ENCODE data around the gene TOMM40L.
A peak's percentile ranks its signal among the peaks of the same experiment; 100 is the strongest.
"Not testable (repeated sequence)": the region's sequence is repeated elsewhere in the genome, so short reads cannot be mapped to it uniquely, and the experiment has no call there.

TOMM40L gene

GRCh38 chr1:161222175-161223019 is 3.5 kb upstream of the TOMM40L start:
- no peak for DNase-seq

GRCh38 chr1:161223805-161224694 is 1.8 kb upstream of the TOMM40L start:
- DNase-seq = no peak

GRCh38 chr1:161224695-161225087 is 1.2 kb upstream of the TOMM40L start:
- not testable (repeated sequence) for DNase-seq

- no peak for DNase-seq
Measured at GRCh38 chr1:161225178-161225533, 704 bp upstream of the TOMM40L start.

- peak in 1 of 2 experiments; percentile 63 for DNase-seq
Measured at GRCh38 chr1:161226320-161226711, 456 bp downstream of the TOMM40L start.

GRCh38 chr1:161226759-161227158 is 899 bp downstream of the TOMM40L start:
- DNase-seq = peak; percentile 58 to 64

GRCh38 chr1:161227196-161227871 is 1.5 kb downstream of the TOMM40L start:
- peak; percentile 85 to 96 for DNase-seq

- DNase-seq = no peak
Measured at GRCh38 chr1:161228032-161228431, 2.2 kb downstream of the TOMM40L start.

- no peak for DNase-seq
Measured at GRCh38 chr1:161229896-161230295, 4.0 kb downstream of the TOMM40L start.

GRCh38 chr1:161230762-161231161 is 4.9 kb downstream of the TOMM40L start:
- no peak for DNase-seq

- no peak for DNase-seq
Measured at GRCh38 chr1:161233102-161233501, 7.2 kb downstream of the TOMM40L start.

GRCh38 chr1:161235957-161236775 is 10.3 kb downstream of the TOMM40L start:
- DNase-seq = no peak

- no peak for DNase-seq
Measured at GRCh38 chr1:161238039-161238473, 12.2 kb downstream of the TOMM40L start, which contains the start of gene NR1I3. Gene NR1I3, minus strand, starts transcription at chr1:161238203. Its CDS starts 1,638 bp downstream, at chr1:161236565.

GRCh38 chr1:161241682-161242081 is 15.8 kb downstream of the TOMM40L start:
- DNase-seq = no peak

- no peak for DNase-seq
Measured at GRCh38 chr1:161242313-161242712, 16.5 kb downstream of the TOMM40L start.

GRCh38 chr1:161244888-161245287 is 19.0 kb downstream of the TOMM40L start:
- DNase-seq = no peak

- not testable (repeated sequence) for DNase-seq
Measured at GRCh38 chr1:161250100-161250499, 24.2 kb downstream of the TOMM40L start.

- no peak for DNase-seq
Measured at GRCh38 chr1:161250829-161251228, 25.0 kb downstream of the TOMM40L start.

- no peak for DNase-seq
Measured at GRCh38 chr1:161251579-161251978, 25.7 kb downstream of the TOMM40L start.

GRCh38 chr1:161255302-161255701 is 29.4 kb downstream of the TOMM40L start:
- not testable (repeated sequence) for DNase-seq

GRCh38 chr1:161255955-161256520 is 30.2 kb downstream of the TOMM40L start:
- not testable (repeated sequence) for DNase-seq

- not testable (repeated sequence) for DNase-seq
Measured at GRCh38 chr1:161257109-161257508, 31.2 kb downstream of the TOMM40L start.
